SU-DHL-6 (cell line): ENCODE results near the gene IRF2.

Source experiments
- H2AFZ ChIP-seq: fragments of 200-600 bp; sonication (generic); 2 replicates; pipeline ENCODE4 v1.6.1; 2014; ENCODE audit warnings: low read depth, mild to moderate bottlenecking, moderate library complexity, mixed read lengths, antibody characterized with exemption, low read length; ENCODE audit not compliant: severe bottlenecking
- H3F3A ChIP-seq: fragments of 200-600 bp; shearing (Covaris generic); 2 replicates; pipeline ENCODE4 v1.6.0; 2016; ENCODE audit warnings: antibody characterized with exemption, mild to moderate bottlenecking; ENCODE audit not compliant: insufficient read depth
- H3K27ac ChIP-seq: fragments of 200-600 bp; sonication (generic); 2 replicates; pipeline ENCODE4 v1.5.1; 2016; ENCODE audit warnings: low read depth, mild to moderate bottlenecking, low read length, moderate library complexity, mixed read lengths
- H3K27me3 ChIP-seq: fragments of 200-600 bp; sonication (generic), shearing (Covaris generic); 2 replicates; pipeline ENCODE4 v1.6.0; 2014; ENCODE audit warnings: mild to moderate bottlenecking, low read length
- H3K36me3 ChIP-seq: fragments of 200-600 bp; sonication (generic); 2 replicates; pipeline ENCODE4 v1.6.1; 2014; ENCODE audit warnings: mild to moderate bottlenecking, low read length, mixed read lengths
- H3K4me2 ChIP-seq: fragments of 300-600, 200-600 bp; shearing (Covaris generic), sonication (generic); 2 replicates; pipeline ENCODE4 v1.6.0; 2014; ENCODE audit warnings: low read length, low read depth, mild to moderate bottlenecking; ENCODE audit not compliant: poor library complexity, severe bottlenecking
- H3K4me3 ChIP-seq: fragments of 200-600 bp; sonication (generic); 2 replicates; pipeline ENCODE4 v1.5.1; 2014; ENCODE audit warnings: antibody characterized with exemption, low read length, mild to moderate bottlenecking, mixed read lengths; ENCODE audit not compliant: insufficient read depth, poor library complexity, severe bottlenecking
- H3K79me2 ChIP-seq: fragments of 200-600 bp; sonication (generic); 2 replicates; pipeline ENCODE4 v1.6.1; 2014; ENCODE audit warnings: mild to moderate bottlenecking, low read length, moderate library complexity; ENCODE audit not compliant: insufficient read depth
- H3K9ac ChIP-seq: fragments of 200-600 bp; sonication (generic); 2 replicates; pipeline ENCODE4 v1.7.0; 2014; ENCODE audit warnings: mild to moderate bottlenecking, low read length
- H3K9me2 ChIP-seq: fragments of 200-600 bp; sonication (generic); replicated peaks from 2 replicates; pipeline ENCODE4 v1.6.1; 2014; ENCODE audit warnings: low read length; ENCODE audit not compliant: insufficient read depth
- H3K9me3 ChIP-seq: fragments of 200-600 bp; sonication (generic); 2 replicates; pipeline ENCODE4 v1.6.1; 2014; ENCODE audit warnings: low read length, mixed read lengths; ENCODE audit not compliant: insufficient read depth
- H4K20me1 ChIP-seq: fragments of 200-600 bp; sonication (generic); 2 replicates; pipeline ENCODE4 v1.6.1; 2014; ENCODE audit warnings: low read depth, mild to moderate bottlenecking, antibody characterized with exemption, low read length, moderate library complexity, mixed read lengths
- CTCF ChIP-seq: fragments of 200-600 bp; sonication (generic); IDR thresholded peaks from one replicate; pipeline ENCODE4 v1.5.1; 2017; ENCODE audit warnings: antibody characterized with exemption, mild to moderate bottlenecking, low read length, moderate library complexity; ENCODE audit not compliant: insufficient read depth, poor library complexity, severe bottlenecking
- EZH2phosphoT487 ChIP-seq: fragments of 200-600 bp; sonication (generic), shearing (Covaris generic); conservative IDR thresholded peaks from 2 replicates; pipeline ENCODE4 v1.6.1; 2018; ENCODE audit warnings: mild to moderate bottlenecking, antibody characterized with exemption, low read length, moderate library complexity, mixed read lengths

IRF2 gene

DNA sequence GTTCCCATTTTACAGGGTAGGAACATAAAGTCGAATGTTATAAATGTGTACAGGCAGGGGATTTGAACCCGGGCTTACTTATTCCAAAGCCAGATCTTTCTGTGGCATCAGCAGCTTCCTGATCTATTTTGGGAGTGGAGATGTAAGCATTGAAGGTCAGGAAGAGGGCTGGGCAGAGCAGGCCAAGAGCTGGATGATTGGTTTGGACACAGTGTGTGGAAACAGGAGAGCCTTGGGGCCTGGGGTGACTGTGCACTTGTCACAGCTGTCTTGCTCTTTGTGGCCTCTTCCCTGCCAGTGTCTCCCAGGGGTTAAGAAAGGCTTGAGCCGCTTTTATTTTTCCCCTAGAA, 128.8 kb downstream of the IRF2 start:
- TF ChIP-seq EZH2phosphoT487: no peak
- TF ChIP-seq CTCF: no peak
- Histone ChIP-seq H4K20me1 (no peaks in the 10 kb centered on the region), H3K27me3 (no peaks in the 10 kb centered on the region), H3K9me3 (no peaks in the 10 kb centered on the region), H3K9me2 (no peaks in the 10 kb centered on the region), H3K27ac (no peak overlapping the region), H3K4me3 (no peak overlapping the region), H3K9ac (no peak overlapping the region), H3K4me2 (no peak overlapping the region), H3F3A (peaks cover 9% of the 10 kb centered on the region; the same call in 1 of the 2 replicates), H2AFZ (no peak overlapping the region), H3K79me2 (no peaks in the 10 kb centered on the region), H3K36me3 (no peaks in the 10 kb centered on the region)

DNA sequence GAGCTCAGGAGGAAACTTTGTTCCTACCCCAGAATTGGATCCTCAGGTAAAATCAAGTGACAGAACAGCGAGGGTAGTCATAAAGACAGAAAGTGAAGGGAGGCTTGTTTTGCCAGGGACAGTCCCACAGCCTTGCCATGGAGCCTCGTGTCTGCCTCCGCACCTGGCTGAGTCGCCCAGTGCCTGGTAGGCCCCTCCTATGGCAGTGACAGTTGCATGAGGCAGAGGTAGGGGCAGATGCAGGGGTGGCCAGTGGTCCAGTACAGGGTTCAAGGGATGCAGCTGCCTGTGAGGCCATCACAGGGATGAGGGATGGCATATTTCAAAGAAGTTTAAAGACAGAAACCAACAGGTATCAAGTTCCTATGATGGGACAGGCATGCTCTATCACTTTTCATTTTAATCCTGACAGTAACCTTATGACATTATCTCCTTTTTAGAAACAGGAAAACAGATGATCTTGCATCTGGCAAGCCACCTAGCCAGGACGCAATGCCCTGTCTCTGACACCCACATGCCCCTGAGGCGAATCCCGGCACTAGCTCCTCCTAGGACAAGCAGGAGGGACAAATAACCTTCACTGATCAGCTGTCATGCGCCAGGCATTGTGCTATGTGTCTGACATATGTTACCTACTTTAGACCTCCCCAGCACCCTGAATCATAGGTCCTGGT, 129.3 kb downstream of the IRF2 start:
- H4K20me1 ChIP-seq: no peaks in the 10 kb centered on the region
- no peak overlapping the region for H3K4me2 ChIP-seq
- H3K79me2 ChIP-seq: no peaks in the 10 kb centered on the region
- no peaks in the 10 kb centered on the region for H3K9me2 ChIP-seq
- H3K4me3 ChIP-seq: no peak overlapping the region
- H3K9ac ChIP-seq: no peak overlapping the region
- TF ChIP-seq CTCF (no peak), EZH2phosphoT487 (no peak)
- no peaks in the 10 kb centered on the region for H3K27me3 ChIP-seq
- H3K9me3 ChIP-seq: no peaks in the 10 kb centered on the region
- no peaks in the 10 kb centered on the region for H3K36me3 ChIP-seq
- H3K27ac ChIP-seq: no peak overlapping the region
- H3F3A ChIP-seq: peaks cover 9% of the 10 kb centered on the region; the same call in 1 of the 2 replicates
- H2AFZ ChIP-seq: no peak overlapping the region

- Histone ChIP-seq H3F3A (peaks cover 9% of the 10 kb centered on the region; the same call in 1 of the 2 replicates), H3K4me2 (peak overlapping the region; percentile 43), H3K79me2 (no peaks in the 10 kb centered on the region), H3K36me3 (no peaks in the 10 kb centered on the region), H2AFZ (no peak overlapping the region), H3K4me3 (no peak overlapping the region), H4K20me1 (no peaks in the 10 kb centered on the region), H3K9me2 (no peaks in the 10 kb centered on the region), H3K27ac (no peak overlapping the region), H3K27me3 (no peaks in the 10 kb centered on the region), H3K9ac (no peak overlapping the region), H3K9me3 (no peaks in the 10 kb centered on the region)
- TF ChIP-seq EZH2phosphoT487: no peak
- no peak for TF ChIP-seq CTCF
These were observed 129.9 kb downstream of the IRF2 start for GRCh38 chr4:184344435-184344834.
